Measurements from ENCODE around the gene RPL27A. TPM values are rescaled to one million over a fixed set of nuclear protein-coding genes. Genes with fewer than 3 reads are reported as not detected.
A peak's percentile ranks its signal among the peaks of the same experiment; 100 is the strongest.

Gene RPL27A
- total RNA-seq, 1 donor from 2014 or later = 679 TPM

- intact Hi-C loops (cut with DNase I) = no loop called here
- DNase-seq (ENCODE audit: missing footprints) = no peak
- no peak for ATAC-seq
These were observed 10.5 kb downstream of the RPL27A start for GRCh38 chr11:8693010-8693551.

- intact Hi-C loops (cut with DNase I) = no loop called here
- DNase-seq (ENCODE audit: missing footprints) (no peak), ATAC-seq (no peak)
These were observed 11.0 kb downstream of the RPL27A start for GRCh38 chr11:8693555-8693954.

- intact Hi-C loops (cut with DNase I) = no loop called here
- ATAC-seq = no peak
- no peak for DNase-seq (ENCODE audit: missing footprints)
These were observed 11.5 kb downstream of the RPL27A start for GRCh38 chr11:8694137-8694536.

- ATAC-seq = no peak
- intact Hi-C loops (cut with DNase I) = no loop called here
These were observed 14.5 kb downstream of the RPL27A start for GRCh38 chr11:8697054-8697453.

GRCh38 chr11:8698379-8698851 lies 15.8 kb downstream of the RPL27A start:
- intact Hi-C loops (cut with DNase I) = no loop called here
- ATAC-seq (no peak), DNase-seq (ENCODE audit: missing footprints) (no peak)

More at GRCh38 chr11:8697054-8697453, 14.5 kb downstream of the RPL27A start:
- DNase-seq (ENCODE audit: missing footprints) = no peak

GRCh38 chr11:8698917-8699441 lies 16.4 kb downstream of the RPL27A start:
- ATAC-seq (no peak), DNase-seq (ENCODE audit: missing footprints) (no peak)
- intact Hi-C loops (cut with DNase I) = no loop called here

- intact Hi-C loops (cut with DNase I) = no loop called here
- ATAC-seq (peak; percentile 9), DNase-seq (ENCODE audit: missing footprints) (no peak)
These were observed 17.3 kb downstream of the RPL27A start for GRCh38 chr11:8699903-8700302.

- DNase-seq (ENCODE audit: missing footprints) (no peak), ATAC-seq (no peak)
- intact Hi-C loops (cut with DNase I) = no loop called here
These were observed 19.5 kb downstream of the RPL27A start for GRCh38 chr11:8701891-8702597.

GRCh38 chr11:8702598-8702915 lies 20.0 kb downstream of the RPL27A start:
- ATAC-seq (no peak), DNase-seq (ENCODE audit: missing footprints) (no peak)
- intact Hi-C loops (cut with DNase I) = no loop called here

- intact Hi-C loops (cut with DNase I) = no loop called here
- no peak for ATAC-seq
These were observed 21.5 kb downstream of the RPL27A start for GRCh38 chr11:8704136-8704535.

GRCh38 chr11:8705146-8705545 lies 22.6 kb downstream of the RPL27A start:
- ATAC-seq (no peak), DNase-seq (ENCODE audit: missing footprints) (no peak)
- intact Hi-C loops (cut with DNase I) = loop anchor here (5.0 kb wide), 2 partner anchors 62 to 107 kb away; a partner anchor contains a TSS

More at GRCh38 chr11:8704136-8704535, 21.5 kb downstream of the RPL27A start:
- no peak for DNase-seq (ENCODE audit: missing footprints)

- no peak for ATAC-seq
- intact Hi-C loops (cut with DNase I) = loop anchor here (5.0 kb wide), 2 partner anchors 60 to 105 kb away; a partner anchor contains a TSS
- no peak for DNase-seq (ENCODE audit: missing footprints)
These were observed 24.3 kb downstream of the RPL27A start for GRCh38 chr11:8706673-8707432.

GRCh38 chr11:8707541-8708191 lies 25.1 kb downstream of the RPL27A start:
- ATAC-seq (peak; percentile 58), DNase-seq (ENCODE audit: missing footprints) (peak; percentile 86)
- intact Hi-C loops (cut with DNase I) = loop anchor here (5.0 kb wide), 2 partner anchors 60 to 105 kb away; a partner anchor contains a TSS

GRCh38 chr11:8709002-8709672 lies 26.5 kb downstream of the RPL27A start:
- peak; percentile 84 for ATAC-seq
- peak; percentile 94 for DNase-seq (ENCODE audit: missing footprints)
- intact Hi-C loops (cut with DNase I) = loop anchor here (5.0 kb wide), 2 partner anchors 58 to 103 kb away; a partner anchor contains a TSS

- no peak for ATAC-seq
- no peak for DNase-seq (ENCODE audit: missing footprints)
- intact Hi-C loops (cut with DNase I) = loop anchor here (5.0 kb wide), 2 partner anchors 58 to 103 kb away; a partner anchor contains a TSS
These were observed 27.2 kb downstream of the RPL27A start for GRCh38 chr11:8709777-8710176.

- intact Hi-C loops (cut with DNase I) = no loop called here
- DNase-seq (ENCODE audit: missing footprints) = no peak
- ATAC-seq = no peak
These were observed 29.4 kb downstream of the RPL27A start for GRCh38 chr11:8711895-8712442.

- intact Hi-C loops (cut with DNase I) = no loop called here
- ATAC-seq = no peak
These were observed 29.9 kb downstream of the RPL27A start for GRCh38 chr11:8712506-8712905.

More at GRCh38 chr11:8712506-8712905, 29.9 kb downstream of the RPL27A start:
- DNase-seq (ENCODE audit: missing footprints) = no peak

All from Right ventricle myocardium inferior (tissue), 1 donor.